DMS53 treated with DMSO at 0.1 percent for 48 hours (cell line): Measurements from ENCODE around the gene SBNO1.
"Not testable (repeated sequence)": the region's sequence is repeated elsewhere in the genome, so short reads cannot be mapped to it uniquely, and the experiment has no call there.

ENCODE experiments used
- DNase-seq: peaks from one replicate; lab custom pipeline; 2025; ENCODE audit not compliant: unreplicated experiment; lab: John Stamatoyannopoulos, UW

The SBNO1 gene

GRCh38 chr12:123271001-123271668, 93.5 kb downstream of the SBNO1 start:
- peak; percentile 29 for DNase-seq

DNA sequence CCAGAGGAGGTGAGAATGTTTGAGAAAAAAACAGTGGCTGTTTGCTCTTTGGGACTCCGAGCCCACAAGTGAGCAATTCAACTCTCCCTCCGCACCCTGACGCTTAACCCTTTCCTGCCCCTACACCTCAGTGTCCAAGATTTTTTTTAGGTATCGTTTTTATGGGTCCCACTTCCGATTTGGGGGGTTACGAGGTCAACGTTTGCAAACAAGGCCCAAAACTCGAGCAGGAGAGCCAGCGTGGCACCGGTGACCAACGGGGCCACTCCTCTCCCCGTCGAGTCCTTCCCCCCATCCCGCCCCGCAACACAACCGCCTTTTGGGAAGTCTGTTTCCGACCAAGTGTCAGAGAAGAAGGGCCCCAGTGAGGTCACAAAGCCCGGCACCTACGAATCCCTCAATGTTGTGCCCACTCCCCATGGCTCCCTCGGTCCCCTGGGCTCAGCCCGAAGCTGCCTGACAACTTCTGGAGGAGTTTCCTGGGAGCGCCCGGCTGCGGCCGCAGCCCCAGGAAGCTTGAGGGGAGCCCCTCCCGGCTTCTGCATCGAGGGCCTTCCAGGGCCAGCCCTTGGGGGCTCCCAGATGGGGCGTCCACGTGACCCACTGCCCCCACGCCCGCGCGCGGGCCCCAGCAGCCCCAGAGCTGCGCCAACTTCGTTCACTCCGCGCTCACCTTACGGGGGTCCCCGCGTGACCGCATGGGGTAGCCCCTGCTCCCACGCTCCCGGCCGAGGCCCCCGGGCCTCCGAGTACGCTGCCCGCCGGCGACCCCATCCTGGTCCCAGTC, 94.2 kb downstream of the SBNO1 start:
- no peak for DNase-seq

GRCh38 chr12:123269896-123270213, 94.8 kb downstream of the SBNO1 start:
- DNase-seq, result no peak

- DNase-seq, result no peak
These were observed 95.2 kb downstream of the SBNO1 start for GRCh38 chr12:123269395-123269892.

- DNase-seq, result no peak
These were observed 95.8 kb downstream of the SBNO1 start for GRCh38 chr12:123268850-123269249.

- DNase-seq, result no peak
These were observed 96.4 kb downstream of the SBNO1 start for GRCh38 chr12:123267991-123268843.

DNA sequence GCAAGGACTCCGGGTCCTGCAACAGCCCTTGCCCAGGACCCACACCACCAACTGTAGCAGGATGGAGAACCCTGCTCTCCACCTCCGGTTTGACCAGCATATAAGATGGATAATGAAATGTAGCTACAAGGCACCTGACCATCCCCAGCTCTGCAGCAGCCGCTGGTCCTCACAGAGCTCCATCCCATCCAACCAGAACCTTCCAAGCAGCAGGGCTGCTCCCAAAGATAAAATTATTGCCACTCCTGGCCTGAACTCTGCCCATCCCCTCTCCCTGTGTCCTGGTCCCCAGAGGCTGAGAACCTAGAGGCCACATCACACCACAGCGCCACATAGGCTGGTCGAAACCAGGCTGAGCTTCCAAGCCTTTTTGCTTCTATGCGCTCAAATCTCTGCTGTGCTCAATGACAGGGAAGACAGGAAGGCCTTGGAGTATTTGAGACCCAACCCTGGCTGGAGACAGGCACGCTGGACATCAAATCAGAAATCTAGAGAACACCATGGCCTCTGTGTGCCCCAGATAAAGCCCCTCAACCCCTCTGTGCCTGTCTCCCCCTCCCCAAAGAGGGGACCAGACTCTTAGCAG, 97.2 kb downstream of the SBNO1 start:
- DNase-seq, result no peak

DNA sequence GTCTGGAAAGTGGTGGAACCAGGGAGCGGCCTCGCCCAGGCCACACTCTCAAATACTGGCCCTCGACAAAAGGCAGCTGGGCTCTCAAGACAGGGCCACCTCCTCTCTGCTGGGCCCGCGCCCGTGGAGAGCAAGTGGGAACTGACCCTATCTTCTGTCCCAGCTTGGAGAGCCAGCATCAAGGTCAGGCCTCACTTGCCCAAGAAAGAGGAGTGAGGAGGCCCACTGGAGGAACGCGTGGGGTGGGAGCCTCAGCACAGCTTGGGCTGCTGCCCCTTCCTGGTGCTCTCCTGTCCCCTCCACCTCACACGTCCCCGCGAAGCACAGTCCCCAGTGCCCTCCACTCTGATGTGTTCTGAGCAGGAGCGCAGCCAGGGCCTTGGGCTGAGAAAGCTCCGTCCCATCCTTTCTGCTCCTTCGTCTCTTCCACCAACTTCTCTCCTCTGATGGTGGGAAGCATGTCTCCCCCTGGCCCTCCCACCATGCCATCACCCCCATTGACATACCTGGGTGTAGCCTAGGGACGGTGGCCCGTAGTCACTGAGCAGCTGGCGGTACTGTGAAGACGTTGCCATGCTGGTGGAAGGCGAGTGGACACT, 97.9 kb downstream of the SBNO1 start:
- no peak for DNase-seq

GRCh38 chr12:123265851-123266678, 98.6 kb downstream of the SBNO1 start:
- no peak for DNase-seq

GRCh38 chr12:123264642-123265041, 100.0 kb downstream of the SBNO1 start:
- DNase-seq, result no peak

DNA sequence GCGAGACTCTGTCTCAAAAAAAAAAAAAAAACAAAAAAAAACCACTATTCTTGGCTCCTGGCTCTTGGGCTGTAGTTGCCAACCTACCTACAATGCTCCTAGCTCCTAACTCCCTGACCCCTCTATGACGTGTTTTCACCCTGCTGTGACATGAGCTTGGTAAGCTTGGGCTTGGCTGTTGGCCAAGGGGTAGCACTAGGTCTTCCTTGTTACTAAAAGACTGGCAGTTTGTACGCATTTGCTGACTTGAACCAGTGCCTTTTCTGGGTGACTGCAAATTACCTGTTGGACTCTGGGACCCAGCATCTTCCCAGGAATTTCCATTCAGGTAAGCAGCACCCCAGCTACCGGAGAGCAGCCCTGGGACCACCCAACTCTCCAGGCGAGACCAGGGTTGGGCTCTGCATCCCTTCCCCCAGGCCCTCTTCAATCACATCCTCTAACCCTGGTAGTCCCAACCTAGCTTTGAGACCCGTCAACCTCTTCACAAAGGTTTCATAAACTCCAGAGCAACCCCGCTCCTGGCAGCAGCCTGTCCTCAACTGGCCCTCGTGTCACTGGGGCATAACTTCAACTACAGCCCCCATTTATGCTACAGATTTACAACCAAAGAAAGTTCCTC, 101.3 kb downstream of the SBNO1 start:
- no peak for DNase-seq

GRCh38 chr12:123261196-123261595, 103.5 kb downstream of the SBNO1 start:
- DNase-seq, result no peak

DNA sequence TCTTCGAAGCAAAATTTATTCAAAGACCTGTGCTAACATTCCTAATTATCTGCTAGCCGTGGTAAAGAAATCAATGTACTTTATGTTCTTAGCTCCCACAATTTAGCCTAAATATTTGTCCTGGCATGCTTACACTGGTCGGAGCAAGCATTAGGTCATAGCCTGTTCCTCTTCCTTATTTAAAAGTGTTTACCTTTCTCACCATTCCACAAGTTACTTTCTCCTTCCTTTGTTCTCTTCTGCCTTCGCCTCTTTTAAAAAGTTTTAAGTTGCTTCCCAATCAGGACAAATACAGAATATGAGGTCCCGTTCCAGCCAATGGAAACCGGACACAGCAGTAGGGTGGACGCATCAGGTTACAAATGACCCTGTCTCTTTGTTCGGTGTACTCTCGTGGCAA, 104.6 kb downstream of the SBNO1 start:
- DNase-seq, result no peak

DNA sequence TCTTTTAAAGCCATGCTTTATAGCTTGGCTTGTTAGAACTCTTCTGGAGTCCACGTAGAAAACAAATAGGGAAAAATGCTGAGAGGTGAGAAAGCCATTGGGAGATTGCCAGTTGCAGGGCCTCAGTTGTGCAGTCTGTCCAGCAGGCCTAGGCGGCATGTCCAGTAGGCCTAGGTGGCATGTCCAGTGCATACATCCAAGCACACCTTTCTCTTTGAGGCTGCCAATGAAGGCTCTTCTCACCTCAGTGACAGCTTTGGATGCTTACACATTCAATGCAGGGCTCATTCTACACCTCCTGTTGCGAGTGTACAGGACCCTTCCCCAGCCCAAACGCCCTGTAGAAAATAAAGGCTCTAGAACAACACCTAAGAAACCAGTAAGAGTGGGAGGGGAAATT, 106.1 kb downstream of the SBNO1 start:
- DNase-seq, result no peak

GRCh38 chr12:123254853-123255446, 109.7 kb downstream of the SBNO1 start:
- no peak for DNase-seq

GRCh38 chr12:123253641-123254459, 110.8 kb downstream of the SBNO1 start:
- DNase-seq, result no peak

DNA sequence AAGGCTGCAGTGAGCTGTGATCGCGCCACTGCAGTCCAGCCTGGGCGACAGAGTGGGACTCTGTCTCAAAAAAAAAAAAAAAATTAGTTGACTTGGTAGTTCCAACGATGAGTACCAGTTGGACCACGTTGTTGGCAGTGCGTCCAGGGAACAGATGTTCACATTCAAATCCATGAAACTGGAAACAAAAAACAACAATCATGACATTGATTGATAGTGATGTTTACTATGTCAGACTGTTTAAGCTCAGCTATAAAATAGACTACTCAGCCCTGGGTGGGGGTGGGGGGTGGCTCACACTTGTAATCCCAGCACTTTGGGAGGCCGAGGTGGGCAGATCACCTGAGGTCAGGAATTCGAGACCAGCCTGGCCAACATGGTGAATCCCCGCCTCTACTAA, 112.3 kb downstream of the SBNO1 start:
- DNase-seq, result not testable (repeated sequence)

GRCh38 chr12:123251403-123252076, 113.1 kb downstream of the SBNO1 start:
- no peak for DNase-seq
